GM18868 (cell line): Measurements from ENCODE around the gene IP6K3.
A peak's percentile ranks its signal among the peaks of the same experiment; 100 is the strongest.

Source experiments
- ATAC-seq: cut with Tn5 transposase; IDR thresholded peaks from one replicate; pipeline ENCODE4 v1.9.1; 2021; ENCODE audit warnings: mild to moderate bottlenecking, moderate library complexity; ENCODE audit not compliant: unreplicated experiment

Gene IP6K3

DNA sequence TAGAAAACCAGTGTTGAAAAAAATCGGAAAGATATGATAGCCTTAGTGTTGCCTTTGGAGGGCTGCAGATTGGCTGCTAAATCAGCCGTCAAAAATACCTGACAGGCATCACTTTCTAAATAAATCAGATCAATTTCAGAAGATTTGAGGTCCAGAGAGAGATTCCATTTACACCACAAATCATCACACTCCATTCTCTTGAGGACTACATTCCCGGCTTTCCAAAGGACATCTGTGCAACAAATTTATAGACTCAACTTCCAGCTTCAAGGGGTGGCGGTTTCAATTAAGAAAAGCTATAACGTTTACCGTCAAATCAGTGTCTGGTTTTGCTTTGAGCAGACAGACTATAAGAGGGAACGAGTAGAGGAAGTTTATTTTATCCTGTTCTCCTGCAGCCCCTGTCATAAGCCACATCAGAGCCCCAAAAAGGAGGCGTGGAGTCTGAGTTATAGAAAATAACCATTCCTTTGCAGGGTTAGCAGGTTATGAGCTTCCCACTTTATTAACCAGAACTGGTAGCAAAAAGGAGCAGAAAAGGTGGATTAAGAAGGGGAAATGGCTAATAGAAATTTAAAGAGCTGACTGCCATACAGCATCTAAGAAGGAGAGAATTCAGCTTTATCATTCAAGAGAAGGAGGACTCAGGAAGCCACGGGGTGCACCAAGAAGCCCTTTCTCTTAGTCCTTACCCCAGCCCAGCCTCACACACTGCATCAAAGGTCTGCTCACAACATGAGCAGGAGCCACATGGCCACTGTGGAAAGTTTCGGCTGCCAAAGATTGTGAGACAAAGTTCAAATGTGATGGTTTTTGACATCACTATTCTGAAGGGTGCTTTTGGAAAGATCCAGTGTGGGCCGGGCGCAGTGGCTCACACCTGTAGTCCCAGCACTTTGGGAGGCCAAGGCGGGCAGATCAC lies 22.3 kb downstream of the IP6K3 start:
- no peak for ATAC-seq

DNA sequence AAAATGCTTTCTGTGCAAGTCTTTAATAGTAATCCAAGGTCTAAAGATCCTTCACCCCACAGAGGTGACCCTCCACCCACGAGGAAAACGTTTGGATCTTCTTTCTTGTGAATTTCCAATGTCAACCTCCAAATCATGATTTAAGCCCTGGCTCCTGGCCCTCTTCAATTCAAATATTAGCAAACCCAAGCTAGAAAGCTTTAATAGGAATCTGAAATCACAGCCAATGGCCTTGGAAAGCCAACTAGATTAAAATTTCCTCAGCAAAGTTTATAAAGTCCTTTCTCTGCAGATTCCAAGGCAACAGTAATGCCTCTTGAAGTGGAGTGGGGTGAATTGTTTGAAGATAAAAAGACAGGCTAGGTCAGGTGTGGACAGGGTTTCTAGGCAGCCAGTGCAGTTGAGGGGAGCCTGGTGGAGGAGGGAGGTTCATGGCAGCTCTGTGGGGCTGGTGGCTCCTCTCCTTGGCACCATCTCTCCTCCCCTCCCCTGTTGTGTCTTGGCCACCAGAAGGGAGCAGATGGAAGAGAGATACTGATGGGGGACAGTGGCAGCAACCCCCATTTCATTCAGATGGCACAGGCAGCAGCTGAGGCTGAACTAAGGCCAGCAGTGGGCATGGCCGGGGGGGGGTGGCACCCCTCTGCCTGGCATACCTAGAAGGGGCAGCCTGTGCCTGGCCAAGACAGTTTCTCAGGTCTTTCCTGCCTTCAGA lies 23.2 kb downstream of the IP6K3 start:
- ATAC-seq: no peak

DNA sequence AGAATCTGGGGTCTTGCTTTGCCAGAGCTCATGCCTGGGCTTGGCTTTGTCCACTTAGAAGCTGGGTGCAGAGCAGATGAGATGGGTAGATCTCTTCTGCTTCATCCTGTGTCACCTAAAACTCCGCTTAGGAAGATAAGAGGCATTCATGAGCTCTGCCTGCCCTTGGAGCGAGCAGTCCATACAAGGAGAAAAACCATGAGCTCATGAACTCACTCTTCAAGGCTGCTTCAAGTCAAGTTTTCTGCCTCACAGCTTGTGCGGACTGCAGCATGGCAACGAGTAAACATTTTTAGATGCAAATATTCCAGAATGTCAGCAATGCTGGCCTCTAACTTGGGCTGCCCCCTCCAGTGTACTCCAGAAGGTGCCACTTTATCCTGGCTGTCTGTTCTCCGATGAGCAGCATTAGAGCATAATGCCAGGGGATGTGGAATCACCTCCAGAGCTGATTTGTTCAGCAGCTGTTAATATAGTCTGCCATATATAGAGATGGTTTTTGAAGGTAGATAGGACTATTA lies 24.5 kb downstream of the IP6K3 start:
- no peak for ATAC-seq

DNA sequence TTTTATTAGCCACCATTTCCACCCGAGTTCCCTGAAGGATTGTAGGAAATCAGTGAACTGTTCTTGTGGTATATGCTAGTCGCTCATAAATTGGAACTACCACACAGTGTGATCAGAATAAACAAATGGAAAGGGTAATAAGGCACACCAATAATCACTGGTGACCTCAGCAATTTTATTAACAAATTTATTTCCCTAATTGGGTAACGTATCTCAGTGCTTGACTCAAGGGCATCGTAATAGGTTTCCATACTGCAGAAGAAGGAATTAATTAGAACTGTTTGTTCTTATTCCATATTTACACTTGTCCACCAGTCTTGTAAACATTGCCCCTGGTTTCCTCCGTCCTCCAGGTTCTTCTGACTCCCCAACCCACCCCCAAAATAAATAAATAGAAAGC lies 25.2 kb downstream of the IP6K3 start:
- no peak for ATAC-seq

DNA sequence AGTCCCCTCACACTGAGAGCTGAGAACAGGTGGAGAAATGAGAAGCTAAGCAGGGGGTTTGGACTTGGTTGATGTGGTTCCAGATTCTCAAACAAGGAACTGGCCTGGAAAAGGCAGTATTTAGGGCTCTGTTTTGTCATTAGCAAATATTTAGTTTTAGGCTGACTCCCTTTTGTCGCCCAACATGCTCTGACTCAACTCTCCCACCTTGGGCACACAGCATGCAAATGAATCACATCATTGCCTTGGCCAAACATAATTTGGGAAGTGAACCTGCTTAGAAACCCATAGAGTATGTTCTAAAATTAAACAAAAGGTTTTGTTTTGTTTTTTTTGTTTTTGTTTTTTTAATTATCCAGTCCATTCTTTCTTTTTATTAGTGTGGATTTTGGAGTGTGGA lies 25.7 kb downstream of the IP6K3 start:
- no peak for ATAC-seq

DNA sequence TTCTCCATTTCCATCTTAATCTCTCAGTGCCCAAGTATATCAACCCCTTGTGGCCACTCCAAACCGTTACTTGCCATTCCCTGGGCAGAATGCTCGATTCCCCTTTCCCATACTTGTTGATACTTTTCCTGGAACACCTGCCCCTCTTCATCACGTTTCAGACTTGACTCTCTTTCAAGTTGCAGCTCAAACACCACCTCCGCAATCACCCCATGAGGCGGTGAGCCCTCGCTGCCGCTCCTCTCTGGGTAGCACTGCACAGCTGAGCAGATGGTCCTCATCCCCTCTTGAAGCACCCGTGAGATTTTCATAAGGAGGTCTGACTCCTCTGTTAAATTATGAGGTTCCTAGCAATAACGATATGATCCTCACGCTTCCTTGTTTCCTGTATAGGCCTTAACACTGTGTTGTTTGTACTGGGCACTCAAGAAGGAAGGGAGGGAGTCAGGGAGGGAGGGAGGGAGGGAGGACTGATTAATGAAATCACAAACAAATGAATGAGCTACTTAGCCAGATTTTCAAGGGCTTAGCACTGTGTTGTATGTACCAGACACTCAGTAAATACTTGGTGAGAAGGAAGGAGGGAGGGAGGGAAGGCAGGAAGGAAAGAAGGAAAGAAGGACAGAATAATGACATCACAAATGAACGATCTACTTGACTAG lies 27.2 kb downstream of the IP6K3 start:
- no peak for ATAC-seq

DNA sequence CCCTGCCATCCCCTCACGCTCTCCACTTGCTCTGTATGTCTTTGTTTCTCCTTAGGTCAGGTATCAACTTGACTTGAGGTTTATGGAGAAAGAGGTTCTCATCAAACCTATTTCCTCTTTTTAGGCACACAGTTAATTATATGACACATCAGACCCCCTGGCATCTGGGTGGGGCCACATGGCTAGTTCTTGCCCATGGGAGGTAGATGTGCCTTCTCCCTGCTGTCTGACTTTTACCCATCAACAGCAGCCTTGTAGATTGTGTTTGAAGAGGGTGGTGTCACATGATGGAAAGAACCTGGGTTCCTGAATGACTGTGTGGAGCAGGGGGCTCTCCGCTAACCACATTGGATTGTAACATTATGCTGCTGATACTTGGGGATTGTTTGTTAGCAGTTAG lies 28.0 kb downstream of the IP6K3 start:
- ATAC-seq: no peak

DNA sequence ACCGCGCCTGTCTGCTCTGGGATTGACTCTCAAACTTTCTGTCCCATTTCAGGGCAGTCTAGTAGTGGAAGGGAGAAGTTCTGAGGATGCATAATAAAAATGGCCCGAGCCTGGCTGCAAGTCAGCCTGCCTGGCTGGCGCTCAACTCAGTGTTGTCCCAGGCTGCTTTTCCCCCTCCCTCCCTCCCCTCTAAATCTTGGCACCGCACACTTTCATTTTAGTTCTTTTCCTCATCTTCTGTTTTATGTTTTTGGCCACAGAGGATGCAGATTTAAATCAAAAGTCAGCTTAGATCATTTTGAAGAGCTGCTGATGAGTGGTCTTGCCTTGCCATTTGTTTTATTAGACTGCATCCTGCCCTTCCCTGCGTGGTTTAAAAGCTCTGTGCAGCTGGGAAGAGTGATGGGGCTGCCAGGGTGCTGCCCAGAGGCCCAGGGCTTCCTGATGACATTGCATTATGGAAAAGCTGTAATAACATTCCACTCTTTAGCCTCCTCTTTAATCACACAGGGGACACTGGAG lies 28.7 kb downstream of the IP6K3 start:
- no peak for ATAC-seq

DNA sequence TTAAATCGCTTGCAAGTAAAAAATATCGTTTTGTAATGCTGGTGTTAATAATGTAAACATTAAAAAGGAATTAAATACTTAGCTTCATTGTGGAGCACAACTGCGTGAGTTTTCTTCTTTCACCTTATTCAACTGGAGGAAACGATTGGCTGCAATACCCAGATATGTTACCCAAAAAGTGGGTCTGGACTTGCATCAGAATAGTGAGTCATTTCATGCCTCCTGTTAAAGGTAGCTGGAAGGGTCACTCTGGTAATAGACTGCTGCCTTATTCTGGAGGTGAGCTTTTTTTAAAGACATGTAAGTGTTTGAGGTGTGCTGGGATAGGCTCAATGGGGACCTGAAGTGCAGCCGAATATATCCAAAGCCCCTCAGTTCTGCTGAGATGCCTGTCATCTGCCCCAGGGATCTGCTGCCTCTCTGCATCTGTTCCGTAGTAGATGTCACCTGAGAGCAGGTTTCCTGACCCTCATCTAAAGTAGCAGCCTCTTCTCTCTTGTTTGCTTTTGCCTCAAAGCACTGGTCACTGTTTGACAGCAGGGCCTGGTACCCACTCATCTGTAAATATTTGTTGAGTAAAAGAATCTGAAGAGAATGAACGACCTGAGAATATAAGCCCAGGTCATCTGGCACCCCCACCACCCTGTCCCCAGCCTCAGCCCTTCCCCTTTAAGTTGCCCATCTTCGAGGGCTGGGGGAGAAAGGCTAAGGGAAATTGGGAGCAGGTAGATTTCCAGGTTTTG lies 29.6 kb downstream of the IP6K3 start:
- ATAC-seq: no peak

DNA sequence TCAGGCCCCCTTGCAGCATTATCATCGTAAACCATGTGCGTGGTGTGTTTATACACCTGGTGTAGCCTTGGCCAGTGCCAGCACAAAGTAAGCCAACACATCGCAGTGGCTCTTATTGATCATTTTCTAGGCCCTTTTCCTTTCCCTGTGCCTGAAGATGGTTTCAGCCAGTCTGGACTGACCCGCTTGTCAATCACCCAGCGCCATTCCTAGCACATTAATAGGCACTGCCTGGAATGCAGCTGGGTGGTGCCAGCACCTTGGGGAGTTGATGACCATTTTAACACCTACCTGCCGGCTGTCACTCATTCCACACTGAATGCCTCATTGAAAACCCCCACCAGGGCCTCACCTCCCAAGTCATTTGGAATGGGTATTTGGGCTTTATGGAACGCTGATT lies 30.3 kb downstream of the IP6K3 start:
- no peak for ATAC-seq

DNA sequence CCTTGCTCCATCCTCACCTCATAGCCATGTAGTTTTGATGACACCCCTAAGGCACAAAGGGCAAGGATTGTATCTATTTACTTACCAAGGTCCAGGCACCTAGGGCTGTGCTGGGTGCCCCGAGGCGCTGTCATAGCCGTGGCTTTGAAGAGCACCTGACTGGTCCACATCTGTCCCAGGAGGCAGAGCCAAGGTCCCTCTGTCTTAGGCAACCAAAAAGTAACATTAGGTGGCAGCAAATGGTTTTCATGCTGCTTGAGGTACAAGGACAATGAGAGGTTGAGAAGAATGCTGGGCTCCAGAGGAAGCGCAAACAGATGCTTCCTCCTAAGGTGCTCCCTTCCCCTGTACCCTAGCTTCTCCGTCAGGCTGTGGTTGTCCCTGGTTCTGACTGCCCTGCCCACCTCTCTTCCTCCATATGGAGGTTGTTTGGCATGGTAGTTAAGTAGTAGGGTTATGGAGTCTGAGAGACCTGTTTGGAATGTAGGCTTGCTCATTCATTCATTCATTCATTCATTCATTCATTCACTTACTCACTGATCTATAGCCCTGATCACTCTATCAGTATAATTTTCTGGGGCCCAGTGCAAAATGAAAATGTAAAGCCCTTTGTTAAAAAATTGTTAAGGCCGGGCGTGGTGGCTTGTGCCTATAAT lies 32.2 kb downstream of the IP6K3 start:
- no peak for ATAC-seq

DNA sequence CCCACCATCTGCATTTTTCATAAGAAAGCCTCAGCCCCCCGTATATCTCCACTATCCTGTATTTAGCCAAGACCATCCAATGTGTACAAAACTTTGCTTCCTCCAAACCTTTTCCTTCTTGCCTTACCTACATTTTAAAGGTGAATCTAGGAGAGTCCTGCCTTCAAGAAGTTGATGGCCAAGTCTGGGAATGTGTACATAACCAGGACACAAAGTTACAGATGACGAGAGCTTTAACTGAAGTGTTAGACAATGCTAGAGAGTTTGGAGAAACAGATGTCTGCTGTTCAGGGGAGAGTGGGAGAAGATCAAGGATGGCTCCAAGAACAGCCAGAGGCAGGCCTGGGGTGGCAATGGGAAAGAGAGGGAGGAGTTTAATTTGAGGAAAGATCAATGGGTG lies 32.9 kb downstream of the IP6K3 start:
- no peak for ATAC-seq

DNA sequence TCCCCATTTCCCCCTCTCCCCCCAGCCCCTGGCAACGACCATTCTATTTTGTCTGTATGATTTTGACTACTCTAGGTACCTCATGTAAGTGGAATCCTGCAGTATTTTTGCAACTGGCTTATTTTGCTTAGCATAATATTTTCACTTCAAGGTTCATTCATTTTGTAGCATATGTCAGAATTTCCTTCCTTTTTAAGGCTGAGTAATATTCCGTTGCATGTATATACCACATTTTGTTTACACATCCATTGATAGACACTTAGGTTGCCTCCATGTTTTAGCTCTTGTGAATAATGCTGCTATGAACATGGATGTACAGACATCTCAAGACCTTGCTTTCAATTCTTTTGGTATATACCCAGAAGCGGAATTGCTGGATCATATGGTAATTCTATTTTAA lies 33.8 kb downstream of the IP6K3 start:
- no peak for ATAC-seq

DNA sequence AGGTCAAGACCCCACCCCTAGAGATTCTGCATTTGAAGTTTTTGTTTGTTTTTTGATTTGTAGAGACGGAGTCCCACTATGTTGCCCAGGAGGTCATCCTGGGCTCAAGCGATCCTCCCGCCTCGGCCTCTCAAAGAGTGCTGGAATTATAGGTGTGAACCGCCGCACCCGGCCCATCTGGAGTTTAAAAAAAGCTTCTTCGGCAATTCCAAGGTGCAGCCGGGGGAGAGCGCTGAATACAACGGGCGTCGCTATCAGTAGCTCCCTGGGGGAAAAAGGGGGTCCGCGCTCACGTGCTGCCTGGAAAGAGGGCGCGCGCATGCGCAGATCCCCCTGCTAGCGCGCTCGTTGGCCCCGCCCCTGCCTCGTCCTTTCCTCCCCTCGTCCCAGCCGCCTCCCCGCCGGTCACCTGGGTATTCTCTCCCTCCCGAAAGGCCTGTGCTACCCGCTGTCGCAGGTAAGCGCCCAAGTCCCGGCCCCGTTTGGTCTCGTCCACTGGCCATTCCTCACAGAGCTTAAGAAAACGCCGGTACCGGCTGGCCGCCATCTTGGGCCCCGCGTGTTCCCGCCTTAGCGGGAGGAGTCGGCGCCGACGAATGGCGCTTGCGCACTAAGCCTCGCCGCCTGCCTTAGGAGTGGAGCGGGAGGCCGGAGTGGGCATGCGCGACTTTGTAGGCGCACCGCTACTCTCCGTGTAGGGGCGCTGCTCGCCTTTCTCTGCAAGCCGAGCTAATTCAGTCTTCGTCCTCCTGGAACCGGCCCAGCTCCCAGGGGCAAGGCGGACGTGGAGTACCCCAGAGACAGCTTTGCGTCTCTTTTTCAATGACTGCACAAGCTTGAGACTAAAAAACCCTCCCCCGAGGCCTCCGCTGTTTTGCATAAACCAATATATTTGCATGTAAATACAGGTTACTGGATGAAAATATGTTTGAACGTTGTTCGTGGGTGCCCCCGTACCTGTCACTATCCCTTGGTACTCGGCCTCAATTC lies 35.3 kb downstream of the IP6K3 start, which contains the start of gene UQCC2:
Gene UQCC2, minus strand, starts transcription at position 561 of the 990 bp plus-strand sequence. Its CDS starts 14 bp downstream, at position 547.
- peak; percentile 82 for ATAC-seq

DNA sequence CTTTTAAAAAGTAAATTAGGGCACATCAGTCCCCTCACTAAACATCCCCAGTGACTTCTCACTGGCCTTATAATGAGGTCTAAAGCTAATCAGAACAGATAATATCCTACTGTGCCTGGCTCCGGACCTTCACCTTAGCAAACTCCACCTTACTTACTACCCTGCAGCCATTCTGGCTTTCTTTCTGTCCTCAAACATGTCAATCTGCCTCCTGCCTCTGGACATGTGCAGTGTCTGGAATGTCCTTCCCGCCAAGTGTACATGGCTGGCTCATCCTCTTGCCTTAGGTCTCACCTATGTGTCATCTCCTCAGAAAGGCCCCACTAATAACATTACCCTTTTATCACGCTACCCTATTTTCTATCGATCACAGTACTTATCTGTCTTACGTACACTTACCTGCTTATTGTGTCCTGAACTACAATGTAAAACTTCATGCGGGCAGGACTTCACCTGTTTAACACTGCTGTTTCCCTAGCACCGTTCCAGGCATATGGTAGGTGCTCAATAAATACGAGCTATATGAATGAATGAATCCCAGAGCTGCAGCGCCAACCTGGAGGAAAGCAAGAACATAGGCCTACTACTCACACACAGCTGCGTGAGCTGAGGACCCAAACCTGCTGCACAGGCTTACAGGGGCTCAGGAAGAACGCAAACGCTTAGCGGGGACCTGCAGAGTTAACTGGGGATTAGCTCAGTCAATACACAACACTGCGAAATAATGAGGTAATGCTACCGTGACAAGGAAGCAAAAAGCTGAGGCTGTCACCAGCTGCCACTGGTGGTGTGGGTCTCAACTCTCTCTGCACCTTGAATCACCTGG lies 36.2 kb downstream of the IP6K3 start:
- no peak for ATAC-seq

DNA sequence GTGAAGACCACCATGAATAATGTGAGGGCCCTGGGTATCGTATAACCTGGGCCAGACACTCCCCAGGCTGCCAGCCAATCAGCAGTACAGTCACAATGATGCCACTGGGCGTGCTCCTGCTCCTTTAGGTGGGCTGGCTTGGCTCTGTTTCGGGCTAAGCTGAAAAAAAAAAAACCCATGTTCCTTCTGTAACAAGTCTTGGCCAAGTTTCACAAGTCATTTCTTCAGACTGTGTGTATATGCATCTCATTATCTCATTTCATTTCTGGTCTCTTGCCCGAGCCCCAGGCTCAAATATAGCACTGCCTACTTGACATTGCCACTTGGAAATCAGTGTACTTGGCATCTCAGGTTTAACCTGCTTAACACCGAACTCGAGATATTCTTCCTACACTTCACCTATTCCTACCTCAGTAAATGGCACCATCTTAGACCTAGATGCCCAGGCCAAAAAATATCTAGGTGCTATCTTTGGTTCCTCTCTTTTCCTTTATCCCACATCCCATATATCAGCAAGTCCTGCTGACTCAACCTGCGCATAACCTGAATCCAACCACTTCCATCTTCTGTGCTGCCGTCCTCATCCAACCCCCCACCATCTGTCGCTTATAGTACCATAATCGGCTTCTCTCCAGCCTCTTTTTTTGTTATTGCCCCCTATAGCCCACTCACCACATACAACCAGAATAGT lies 37.0 kb downstream of the IP6K3 start:
- no peak for ATAC-seq

DNA sequence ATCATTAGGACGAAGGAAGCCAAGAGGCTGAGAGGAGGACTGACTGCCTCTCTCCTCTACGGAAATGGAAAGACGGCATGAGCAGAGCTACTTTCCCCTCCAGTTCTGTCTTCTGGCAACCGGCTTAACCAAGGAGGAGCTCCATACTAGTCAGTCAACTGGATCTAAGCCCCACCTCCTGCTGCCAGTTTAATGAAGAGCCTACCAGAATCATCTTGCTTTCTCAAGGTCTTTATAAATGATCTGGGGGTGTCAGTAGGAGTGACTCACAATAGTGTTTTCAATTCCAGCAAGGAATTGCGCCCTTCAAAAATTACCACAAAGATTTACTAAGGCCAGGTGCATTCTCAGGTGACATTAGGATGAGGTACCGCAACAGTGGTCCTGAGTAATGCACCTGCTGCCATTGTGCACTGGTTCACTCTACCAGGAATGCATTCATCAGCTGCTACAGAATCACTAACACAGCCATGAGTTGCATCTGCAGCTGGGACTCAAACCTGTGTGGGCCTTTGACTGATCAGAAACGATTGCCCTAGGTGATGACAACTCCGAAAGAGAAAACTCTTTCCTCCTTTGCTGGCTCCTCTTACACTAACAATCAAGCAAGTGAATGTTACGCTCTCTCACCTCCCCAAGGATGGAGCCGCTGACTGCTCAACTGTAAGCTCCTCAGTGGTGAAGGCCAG lies 38.0 kb downstream of the IP6K3 start:
- no peak for ATAC-seq
